GM12878 (cell line): ENCODE data around the gene SLC7A1. TPM values are rescaled to one million over a fixed set of nuclear protein-coding genes. Genes with fewer than 3 reads are reported as not detected.

Source experiments
- ATAC-seq: fragments of 200-7000 bp; cut with Tn5 transposase; 3 replicates; pipeline ENCODE4 v1.9.1; 2020; ENCODE audit warnings: mild to moderate bottlenecking, moderate library complexity
- BruUV-seq: library from RNA; stranded (reverse); fragments of 400-500 nt; replicated peaks from 2 replicates; lab custom pipeline; 2021; lab: Mats Ljungman, UMichigan
- CTCF ChIA-PET: fragments of 300-600 bp; sonication (Branson Sonifier 250); formaldehyde crosslinking; extraction: SDS; loops from one replicate; lab custom pipeline; 2021; ENCODE audit warnings: inconsistent platforms; lab: Yijun Ruan, JAX
- POLR2A ChIA-PET: fragments of 350-600 bp; formaldehyde crosslinking; extraction: SDS; loops from one replicate; lab custom pipeline; 2021; ENCODE audit warnings: inconsistent platforms; lab: Charles Lee
- RAD21 ChIA-PET: fragments of 300-600 bp; sonication (Branson Sonifier 250); formaldehyde crosslinking; loops from one replicate; lab custom pipeline; 2023; ENCODE audit warnings: antibody characterized with exemption; ENCODE audit not compliant: unreplicated experiment; lab: Charles Lee
- SMC1A ChIA-PET: fragments of 300-600 bp; sonication (Branson Sonifier 250); formaldehyde crosslinking; loops from one replicate; lab custom pipeline; 2023; ENCODE audit not compliant: unreplicated experiment, uncharacterized antibody; lab: Charles Lee
- DNase-seq: peaks from one replicate; pipeline ENCODE4 v3.0.0-alpha.2; 2011; ENCODE audit warnings: low read depth, low spot score
- FAIRE-seq: peaks from 3 replicates; lab custom pipeline; 2011; peaks lifted over from hg19 to GRCh38; lab: Jason Lieb, UNC
- H2AFZ ChIP-seq: 2 replicates; pipeline ENCODE4 v1.6.0; 2011; ENCODE audit warnings: low read depth, low read length, control low read depth; ENCODE audit not compliant: control insufficient read depth
- H3K27ac ChIP-seq: 2 replicates; pipeline ENCODE4 v1.5.1; 2011; ENCODE audit warnings: control low read depth; ENCODE audit not compliant: control insufficient read depth, insufficient read depth
- H3K27me3 ChIP-seq, 2 experiments: replicated peaks in 1 of 2; 2 replicates each; pipeline versions ENCODE4 v1.6.0 to v1.6.1; 2011; ENCODE audit warnings: low read length in 1 of 2; ENCODE audit not compliant: control insufficient read depth in 2 of 2, insufficient read depth in 2 of 2
- H3K36me3 ChIP-seq, 2 experiments: 2 replicates each; pipeline ENCODE4 v1.5.1; 2011; ENCODE audit warnings: low read length in 1 of 2; ENCODE audit not compliant: control insufficient read depth in 2 of 2, insufficient read depth in 2 of 2
- H3K4me1 ChIP-seq: 2 replicates; pipeline ENCODE4 v1.6.1; 2011; ENCODE audit warnings: mild to moderate bottlenecking, low read length, moderate library complexity, mixed read lengths; ENCODE audit not compliant: control insufficient read depth, insufficient read depth
- H3K4me2 ChIP-seq: 2 replicates; pipeline ENCODE4 v1.6.0; 2011; ENCODE audit warnings: control low read depth; ENCODE audit not compliant: control insufficient read depth, insufficient read depth
- H3K4me3 ChIP-seq: fragments of 200-600 bp; sonication (generic); 2 replicates; pipeline ENCODE4 v1.5.1; 2016
- H3K79me2 ChIP-seq: 2 replicates; pipeline ENCODE4 v1.6.0; 2011; ENCODE audit warnings: low read length; ENCODE audit not compliant: control insufficient read depth, insufficient read depth
- H3K9ac ChIP-seq: 2 replicates; pipeline ENCODE4 v1.8.0; 2011; ENCODE audit warnings: low read length, control low read depth, mixed read lengths; ENCODE audit not compliant: control insufficient read depth, insufficient read depth
- H3K9me3 ChIP-seq: replicated peaks from 3 replicates; pipeline ENCODE4 v1.5.1; 2011; ENCODE audit warnings: mild to moderate bottlenecking, low read length; ENCODE audit not compliant: control insufficient read depth, insufficient read depth
- H4K20me1 ChIP-seq: 2 replicates; pipeline ENCODE4 v1.6.0; 2011; ENCODE audit not compliant: control insufficient read depth, insufficient read depth
- CBX3 ChIP-seq: fragments of 200-600 bp; sonication (generic); IDR thresholded peaks from 2 replicates; pipeline ENCODE4 v1.6.1; 2016; ENCODE audit warnings: low read depth, borderline replicate concordance
- CEBPB ChIP-seq, 2 experiments: fragments of 150-350 bp in 1 of 2; IDR thresholded peaks; 2 replicates each; pipeline ENCODE4 v1.6.1; 2012 to 2014; ENCODE audit warnings: low read depth in 2 of 2, low read length in 2 of 2, borderline replicate concordance in 1 of 2, inconsistent platforms in 1 of 2
- DPF2 ChIP-seq: fragments of 450-650 bp; IDR thresholded peaks from 2 replicates; pipeline ENCODE4 v1.6.1; 2017; ENCODE audit warnings: mild to moderate bottlenecking
- HDGF ChIP-seq: fragments of 450-650 bp; IDR thresholded peaks from 2 replicates; pipeline ENCODE4 v1.6.1; 2016; ENCODE audit warnings: antibody characterized with exemption
- IKZF2 ChIP-seq, 2 experiments: fragments of 450-650 bp; IDR thresholded peaks; 2 replicates each; pipeline ENCODE4 v1.6.1; 2017; ENCODE audit warnings: mild to moderate bottlenecking in 2 of 2, moderate library complexity in 2 of 2
- NFYA ChIP-seq: IDR thresholded peaks from 2 replicates; pipeline ENCODE4 v1.6.1; 2011; ENCODE audit warnings: low read depth, mild to moderate bottlenecking, low read length, improper control_type of control experiment, borderline replicate concordance
- NRF1 ChIP-seq: conservative IDR thresholded peaks from 2 replicates; pipeline ENCODE4 v1.6.1; 2011; ENCODE audit warnings: mild to moderate bottlenecking, low read depth, low read length, improper control_type of control experiment
- SKIL ChIP-seq: fragments of 450-650 bp; IDR thresholded peaks from 2 replicates; pipeline ENCODE4 v1.6.1; 2017; ENCODE audit warnings: mild to moderate bottlenecking, low read depth, inconsistent platforms; ENCODE audit not compliant: poor library complexity, severe bottlenecking
- SMAD1 ChIP-seq: fragments of 450-650 bp; IDR thresholded peaks from 2 replicates; pipeline ENCODE4 v1.6.1; 2018; ENCODE audit warnings: mild to moderate bottlenecking, low read depth; ENCODE audit not compliant: partially characterized antibody
- SREBF1 ChIP-seq: IDR thresholded peaks from 2 replicates; pipeline ENCODE4 v1.6.1; 2012; ENCODE audit warnings: mild to moderate bottlenecking, low read length
- ZNF217 ChIP-seq: fragments of 450-650 bp; IDR thresholded peaks from 2 replicates; pipeline ENCODE4 v1.6.1; 2017; ENCODE audit warnings: antibody characterized with exemption, mild to moderate bottlenecking
- ZNF24 ChIP-seq: fragments of 450-650 bp; IDR thresholded peaks from 2 replicates; pipeline ENCODE4 v1.6.1; 2017; ENCODE audit warnings: antibody characterized with exemption, mild to moderate bottlenecking
- WGBS: methylation state at CpG from one replicate; pipeline ENCODE4 v1.1.6; 2016; ENCODE audit warnings: low lambda C conversion rate; ENCODE audit not compliant: insufficient replicate concordance, insufficient coverage; ENCODE audit errors: missing lambda C conversion rate; 5-methylcytosine and 5-hydroxymethylcytosine counted together
- in situ Hi-C: fragments of 300-500 bp; cut with MboI; formaldehyde crosslinking; loops from 9 replicates; pipeline ENCODE4 v1.14.3; 2018; ENCODE audit warnings: mixed read lengths
- intact Hi-C: fragments of 100-400 bp; cut with micrococcal nuclease; formaldehyde crosslinking; loops from one replicate; pipeline ENCODE4 v1.14.2; 2022; ENCODE audit not compliant: unreplicated experiment
- polyA plus RNA-seq, 11 experiments: library from polyadenylated mRNA; depleted of rRNA in 4 of 11; unstranded in 6 of 11; stranded (reverse) in 5 of 11; fragments of >200 nt; fragmentation: Nextera tagmentation in 4 of 11; fragmentation: Illumina TruSeq in 1 of 11; extraction: Ambion mirVana in 4 of 11; extraction: Trizol in 1 of 11; gene quantifications; 1 replicate in 1 of 11; 2 replicates in 10 of 11; pipeline versions ENCODE4 v1.2.1 to v1.2.3, GENCODE V29; 2011 to 2016; ENCODE audit warnings: inconsistent platforms in 2 of 11, missing spikeins in 2 of 11, low read depth in 1 of 11
- total RNA-seq, 4 experiments: library from RNA; depleted of rRNA in 3 of 4; stranded (reverse); fragments of >200 nt in 3 of 4; fragmentation: Illumina TruSeq in 1 of 4; extraction: Trizol in 1 of 4; gene quantifications; 2 replicates each; pipeline versions ENCODE4 v1.2.1 to v1.2.3, GENCODE V29; 2013 to 2021
- TF ChIP-seq, protein P1 (sequence below): IDR thresholded peaks from 2 replicates; pipeline ENCODE4 v1.6.1; 2012; ENCODE audit warnings: low read depth, low read length, improper control_type of control experiment
- TF ChIP-seq, protein P2 (sequence below): fragments of 450-650 bp; IDR thresholded peaks from 2 replicates; pipeline ENCODE4 v1.6.1; 2017; ENCODE audit warnings: borderline replicate concordance
- TF ChIP-seq, protein P3 (sequence below): fragments of 450-650 bp; formaldehyde crosslinking; IDR thresholded peaks from 2 replicates; pipeline ENCODE4 v1.5.0; 2022; ENCODE audit warnings: mild to moderate bottlenecking, missing genetic modification characterization

Gene SLC7A1
- total and polyA plus RNA-seq, 10 of the 15 experiments (the other 5 are each of a cell fraction or from before 2014, with no cell fraction given) = 6.4 to 91.7 (median 23.4) TPM

- no peaks in the 10 kb centered on the region for H4K20me1 ChIP-seq
- H2AFZ ChIP-seq = no peak overlapping the region
- no peak overlapping the region for H3K9ac ChIP-seq
- no peak overlapping the region for H3K4me3 ChIP-seq
- intact Hi-C loops (no loop called here), in situ Hi-C loops (no loop called here)
- H3K27ac ChIP-seq = no peak overlapping the region
- CTCF ChIA-PET = interaction anchor here (0.6 kb wide), 1 partner anchor 19 kb away, joined by 3 read pairs; no protein-coding TSS in a partner anchor
- RAD21 ChIA-PET = no interaction called here
- H3K27me3 ChIP-seq = no peaks in the 10 kb centered on the region
- POLR2A ChIA-PET = no interaction called here
- H3K4me1 ChIP-seq = no peaks in the 10 kb centered on the region
- no peak for TF ChIP-seq SKIL
- TF ChIP-seq HDGF = no peak
- TF ChIP-seq, protein P1, sequence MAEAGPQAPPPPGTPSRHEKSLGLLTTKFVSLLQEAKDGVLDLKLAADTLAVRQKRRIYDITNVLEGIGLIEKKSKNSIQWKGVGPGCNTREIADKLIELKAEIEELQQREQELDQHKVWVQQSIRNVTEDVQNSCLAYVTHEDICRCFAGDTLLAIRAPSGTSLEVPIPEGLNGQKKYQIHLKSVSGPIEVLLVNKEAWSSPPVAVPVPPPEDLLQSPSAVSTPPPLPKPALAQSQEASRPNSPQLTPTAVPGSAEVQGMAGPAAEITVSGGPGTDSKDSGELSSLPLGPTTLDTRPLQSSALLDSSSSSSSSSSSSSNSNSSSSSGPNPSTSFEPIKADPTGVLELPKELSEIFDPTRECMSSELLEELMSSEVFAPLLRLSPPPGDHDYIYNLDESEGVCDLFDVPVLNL = no peak
- no peak for TF ChIP-seq SMAD1
- TF ChIP-seq, protein P2, sequence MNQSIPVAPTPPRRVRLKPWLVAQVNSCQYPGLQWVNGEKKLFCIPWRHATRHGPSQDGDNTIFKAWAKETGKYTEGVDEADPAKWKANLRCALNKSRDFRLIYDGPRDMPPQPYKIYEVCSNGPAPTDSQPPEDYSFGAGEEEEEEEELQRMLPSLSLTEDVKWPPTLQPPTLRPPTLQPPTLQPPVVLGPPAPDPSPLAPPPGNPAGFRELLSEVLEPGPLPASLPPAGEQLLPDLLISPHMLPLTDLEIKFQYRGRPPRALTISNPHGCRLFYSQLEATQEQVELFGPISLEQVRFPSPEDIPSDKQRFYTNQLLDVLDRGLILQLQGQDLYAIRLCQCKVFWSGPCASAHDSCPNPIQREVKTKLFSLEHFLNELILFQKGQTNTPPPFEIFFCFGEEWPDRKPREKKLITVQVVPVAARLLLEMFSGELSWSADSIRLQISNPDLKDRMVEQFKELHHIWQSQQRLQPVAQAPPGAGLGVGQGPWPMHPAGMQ = no peak
- TF ChIP-seq CBX3 = no peak
- no peak for TF ChIP-seq ZNF217
- TF ChIP-seq IKZF2 (IDR thresholded peaks at IDR 0.05) = no peak
- TF ChIP-seq DPF2 = no peak
- TF ChIP-seq SREBF1 = no peak
- no peak for TF ChIP-seq CEBPB (IDR thresholded peaks at IDR 0.05; ENCODE audit: borderline replicate concordance in 1 of 2, low read depth in 2 of 2, low read length in 2 of 2)
- TF ChIP-seq, protein P3, sequence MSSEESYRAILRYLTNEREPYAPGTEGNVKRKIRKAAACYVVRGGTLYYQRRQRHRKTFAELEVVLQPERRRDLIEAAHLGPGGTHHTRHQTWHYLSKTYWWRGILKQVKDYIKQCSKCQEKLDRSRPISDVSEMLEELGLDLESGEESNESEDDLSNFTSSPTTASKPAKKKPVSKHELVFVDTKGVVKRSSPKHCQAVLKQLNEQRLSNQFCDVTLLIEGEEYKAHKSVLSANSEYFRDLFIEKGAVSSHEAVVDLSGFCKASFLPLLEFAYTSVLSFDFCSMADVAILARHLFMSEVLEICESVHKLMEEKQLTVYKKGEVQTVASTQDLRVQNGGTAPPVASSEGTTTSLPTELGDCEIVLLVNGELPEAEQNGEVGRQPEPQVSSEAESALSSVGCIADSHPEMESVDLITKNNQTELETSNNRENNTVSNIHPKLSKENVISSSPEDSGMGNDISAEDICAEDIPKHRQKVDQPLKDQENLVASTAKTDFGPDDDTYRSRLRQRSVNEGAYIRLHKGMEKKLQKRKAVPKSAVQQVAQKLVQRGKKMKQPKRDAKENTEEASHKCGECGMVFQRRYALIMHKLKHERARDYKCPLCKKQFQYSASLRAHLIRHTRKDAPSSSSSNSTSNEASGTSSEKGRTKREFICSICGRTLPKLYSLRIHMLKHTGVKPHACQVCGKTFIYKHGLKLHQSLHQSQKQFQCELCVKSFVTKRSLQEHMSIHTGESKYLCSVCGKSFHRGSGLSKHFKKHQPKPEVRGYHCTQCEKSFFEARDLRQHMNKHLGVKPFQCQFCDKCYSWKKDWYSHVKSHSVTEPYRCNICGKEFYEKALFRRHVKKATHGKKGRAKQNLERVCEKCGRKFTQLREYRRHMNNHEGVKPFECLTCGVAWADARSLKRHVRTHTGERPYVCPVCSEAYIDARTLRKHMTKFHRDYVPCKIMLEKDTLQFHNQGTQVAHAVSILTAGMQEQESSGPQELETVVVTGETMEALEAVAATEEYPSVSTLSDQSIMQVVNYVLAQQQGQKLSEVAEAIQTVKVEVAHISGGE (CRISPR knock-in tag) = no peak
- no peak for TF ChIP-seq ZNF24
- TF ChIP-seq NRF1 = no peak
- TF ChIP-seq NFYA = no peak
- ATAC-seq = no peak
- H3K4me2 ChIP-seq = no peak overlapping the region
- no TSS peak for BruUV-seq
- DNase-seq = no peak
- no peaks in the 10 kb centered on the region for H3K79me2 ChIP-seq
- SMC1A ChIA-PET = no interaction called here
- H3K36me3 ChIP-seq = peaks cover 28 to 31% of the 10 kb centered on the region in 2 experiments
- WGBS = 97% methylated on average over 8 of the region's 8 CpGs
- no peaks in the 10 kb centered on the region for H3K9me3 ChIP-seq
- no peak for FAIRE-seq
Measured at GRCh38 chr13:29527511-29527910, 68.0 kb downstream of the SLC7A1 start.
